HG03354 (cell line): ENCODE results near the gene PET100.

Experiments used
- ATAC-seq: cut with Tn5 transposase; IDR thresholded peaks from one replicate; pipeline ENCODE4 v1.9.1; 2021; ENCODE audit warnings: mild to moderate bottlenecking; ENCODE audit not compliant: unreplicated experiment, poor library complexity, severe bottlenecking

The PET100 gene

DNA sequence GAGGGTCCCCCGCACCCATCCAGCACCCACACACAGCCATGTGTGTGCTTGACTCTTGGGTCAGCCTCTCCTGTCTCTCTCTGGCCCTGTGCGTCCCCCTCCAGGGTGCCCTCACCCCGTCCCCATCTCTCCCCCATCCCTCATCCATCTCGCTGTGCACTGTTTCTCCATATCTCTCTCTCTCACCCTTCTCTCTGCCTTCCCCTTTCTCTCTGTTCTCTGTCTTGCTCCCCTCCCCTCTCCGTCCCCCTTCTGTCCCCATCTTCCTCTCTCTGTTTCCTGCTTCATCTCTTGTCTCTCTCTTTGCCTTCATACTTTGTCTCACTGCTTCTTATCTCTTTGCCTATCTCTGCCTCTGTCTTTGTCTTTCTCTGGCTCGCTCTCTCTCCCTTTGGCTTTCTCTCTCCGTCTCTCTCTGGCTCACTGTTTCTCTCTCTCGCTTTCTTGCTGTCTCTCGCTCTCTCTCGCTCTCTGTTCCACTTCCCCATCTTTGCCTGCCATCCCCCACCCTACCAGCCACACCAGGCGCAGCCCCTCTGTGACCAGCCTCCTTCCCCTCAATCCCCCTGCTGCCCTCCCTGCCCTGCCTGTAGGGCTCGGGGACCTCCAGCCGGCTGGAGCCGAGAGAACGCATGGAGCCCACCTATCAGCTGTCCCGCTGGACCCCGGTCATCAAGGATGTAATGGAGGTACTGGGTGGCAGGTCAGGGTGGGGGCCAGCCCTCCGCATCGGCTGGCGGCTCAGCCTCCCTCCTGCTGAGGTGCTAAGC lies 16.2 kb downstream of the PET100 start:
- ATAC-seq, result no peak

DNA sequence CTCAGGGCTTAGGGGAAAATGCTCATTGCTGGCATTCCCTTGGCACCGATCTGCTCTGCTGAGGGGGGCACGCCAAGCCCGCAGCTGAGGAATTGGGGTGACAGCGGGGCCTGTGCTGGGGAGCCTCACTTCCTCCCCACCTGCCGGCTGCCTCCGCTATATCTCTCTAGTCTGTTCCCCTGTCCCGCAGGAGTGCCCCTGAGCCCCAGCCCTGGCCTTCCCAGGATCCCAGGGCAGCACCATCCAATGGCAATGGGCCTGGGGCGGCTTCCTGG lies 16.8 kb downstream of the PET100 start:
- ATAC-seq, result no peak

DNA sequence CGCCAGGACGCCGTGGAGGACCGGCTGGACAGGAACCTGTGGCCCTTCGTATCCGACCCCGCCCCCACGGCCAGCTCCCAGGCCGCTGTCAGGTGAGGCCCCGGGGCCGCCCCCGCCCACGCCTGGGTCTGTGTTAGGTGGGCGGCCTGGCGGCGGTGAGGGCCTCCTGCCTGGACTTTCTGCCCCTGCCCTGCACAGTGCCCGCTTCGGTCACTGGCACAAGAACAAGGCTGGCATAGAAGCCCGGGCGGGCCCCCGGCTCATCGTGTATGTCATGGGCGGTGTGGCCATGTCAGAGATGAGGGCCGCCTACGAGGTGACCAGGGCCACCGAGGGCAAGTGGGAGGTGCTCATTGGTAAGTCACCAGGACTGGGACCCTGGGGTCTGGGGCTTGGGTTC lies 17.6 kb downstream of the PET100 start:
- ATAC-seq, result no peak

DNA sequence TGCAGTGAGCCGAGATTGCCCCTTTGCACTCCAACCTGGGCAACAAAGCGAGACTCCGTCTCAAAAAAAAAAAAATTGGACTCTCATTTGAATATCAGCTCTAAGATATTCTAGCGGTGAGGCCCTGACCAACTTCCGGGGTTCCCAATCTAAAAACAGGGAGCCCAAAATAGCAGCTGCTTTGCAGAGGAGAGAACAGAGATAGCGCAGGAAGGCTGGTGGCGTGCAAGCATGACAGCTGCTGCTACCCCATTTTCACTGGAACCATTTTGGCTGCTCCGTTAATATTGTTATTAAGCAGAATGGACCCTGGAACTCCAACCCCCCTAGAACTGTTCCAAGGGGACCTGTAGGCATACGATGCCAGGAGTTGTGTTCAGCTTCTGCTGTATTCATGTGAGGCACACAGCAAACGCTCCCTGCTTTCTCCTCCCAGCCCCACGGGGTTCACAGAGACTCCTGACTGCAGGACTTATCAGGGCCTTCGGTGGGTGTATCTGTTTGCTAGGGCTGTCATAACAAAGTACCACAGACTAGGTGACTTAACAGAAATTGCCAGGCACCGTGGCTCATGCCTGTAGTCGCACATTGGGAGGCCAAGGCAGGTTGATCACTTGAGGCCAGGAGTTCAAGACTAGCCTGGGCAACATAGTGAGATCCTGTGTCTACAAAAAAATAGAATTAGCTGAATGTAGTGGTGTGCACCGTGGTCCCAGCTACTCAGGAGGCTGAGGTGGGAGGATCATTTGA lies 18.8 kb downstream of the PET100 start:
- ATAC-seq, result no peak

DNA sequence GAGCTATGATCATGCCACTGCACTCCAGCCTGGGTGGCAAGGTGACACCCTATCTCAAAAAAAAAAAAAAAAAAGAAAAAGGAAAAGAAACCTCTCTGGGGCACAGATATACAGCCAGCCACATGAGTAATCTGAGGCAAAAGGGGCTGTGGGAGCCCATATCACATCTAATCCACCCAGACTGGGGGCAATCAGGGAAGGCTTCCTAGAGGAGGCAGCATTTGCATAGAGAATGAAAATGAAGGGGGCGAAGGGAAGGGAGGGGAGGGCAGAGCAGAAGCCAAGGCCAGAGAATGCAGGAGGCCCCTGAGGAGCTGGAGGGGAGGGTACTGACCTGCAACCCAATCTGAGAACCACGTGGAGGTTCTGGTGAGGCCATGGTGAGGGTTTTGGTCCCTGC lies 20.6 kb downstream of the PET100 start:
- ATAC-seq, result no peak

DNA sequence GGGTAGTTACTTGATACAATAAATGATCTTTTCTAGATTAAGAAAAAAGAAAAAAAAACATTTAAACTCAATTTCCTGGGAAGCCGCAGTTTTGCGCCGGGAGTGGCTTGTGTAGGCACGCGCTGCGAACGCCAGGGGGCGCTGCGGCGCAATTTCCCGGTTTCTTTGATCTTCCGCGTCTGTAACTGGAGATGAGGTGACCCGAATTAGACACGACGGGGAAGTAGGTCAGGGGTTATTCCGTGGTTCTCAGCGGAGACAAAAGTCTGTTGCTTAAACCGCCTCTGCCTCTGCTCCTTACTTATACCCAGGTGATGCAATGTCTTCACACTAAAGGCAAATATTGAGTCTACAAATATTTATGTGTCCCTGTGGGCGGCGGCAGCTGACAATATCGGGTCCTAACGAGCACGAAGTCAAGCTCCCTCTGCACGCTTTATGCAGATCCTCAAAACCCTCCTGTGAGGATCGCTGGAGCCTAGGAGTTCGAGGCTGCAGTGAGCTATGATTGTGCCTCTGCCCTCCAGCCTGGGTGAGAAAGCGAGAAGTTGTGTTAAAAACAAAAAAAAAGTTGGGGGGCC lies 22.6 kb downstream of the PET100 start:
- no peak for ATAC-seq

DNA sequence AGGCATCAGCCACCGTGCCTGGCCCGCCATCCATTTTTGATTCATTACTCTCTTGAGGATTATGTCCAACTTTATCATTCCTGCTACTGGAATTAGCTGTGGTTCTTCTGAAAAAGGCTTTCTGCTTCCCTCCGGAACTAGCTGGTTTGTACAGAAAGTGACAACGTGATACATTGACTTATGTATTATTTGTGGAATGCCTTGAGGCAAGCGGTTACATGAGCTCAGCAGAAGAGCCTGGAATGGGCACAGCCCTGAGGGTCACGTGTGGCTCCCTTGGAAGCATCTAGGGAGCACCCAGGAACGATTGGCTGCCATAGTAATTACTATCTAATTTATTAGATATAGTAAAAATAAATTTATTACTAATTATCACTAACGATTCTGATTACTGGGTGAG lies 24.8 kb downstream of the PET100 start:
- no peak for ATAC-seq

DNA sequence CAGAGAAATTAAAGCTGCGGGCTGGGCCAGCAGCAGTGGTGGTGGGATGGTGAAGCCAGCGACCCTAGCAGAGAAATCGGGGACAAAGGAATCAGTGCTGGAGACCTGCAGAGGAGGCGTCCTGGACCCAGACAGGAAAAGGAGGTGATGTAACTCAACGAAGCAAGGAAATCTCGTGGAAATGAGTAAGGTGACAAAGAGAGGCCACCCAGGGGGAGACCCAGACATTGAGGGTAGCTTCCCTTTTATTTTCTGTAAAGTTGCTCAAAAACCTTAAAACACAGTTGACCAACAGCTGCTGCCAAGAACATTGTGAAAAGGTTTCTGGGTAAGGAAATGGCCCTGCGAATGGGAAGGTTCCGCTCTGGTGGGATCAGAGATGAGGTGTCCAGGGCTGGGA lies 26.0 kb downstream of the PET100 start:
- no peak for ATAC-seq

DNA sequence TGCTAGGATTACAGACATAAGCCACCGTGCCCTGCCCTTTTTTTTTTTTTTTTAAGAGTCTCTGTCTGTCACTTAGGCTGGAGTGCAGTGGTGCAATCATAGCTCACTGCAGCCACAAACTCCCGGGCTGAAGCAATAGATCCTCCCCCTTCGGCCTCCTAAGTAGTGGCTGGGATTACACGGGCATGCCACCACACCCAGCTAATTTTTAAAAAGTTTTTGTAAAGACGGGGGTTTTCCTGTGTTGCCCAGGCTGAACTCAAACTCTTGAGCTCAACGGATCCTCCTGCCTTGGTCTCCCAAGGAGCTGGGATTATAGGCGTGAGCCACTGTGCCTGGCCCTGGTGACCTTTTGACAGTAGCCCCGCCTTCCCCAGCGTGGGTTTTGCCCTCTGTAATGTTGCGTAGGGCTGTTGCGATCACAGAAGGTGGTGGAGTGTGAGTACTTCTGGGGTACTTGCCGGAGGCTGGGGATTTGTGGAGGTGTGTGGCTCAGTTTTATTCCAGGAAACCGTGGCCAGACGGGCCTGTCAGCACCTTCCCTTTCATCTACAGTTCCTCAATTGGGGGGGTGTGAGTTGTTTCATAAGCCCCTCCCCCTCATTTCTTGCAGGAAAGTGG lies 27.6 kb downstream of the PET100 start:
- no peak for ATAC-seq

DNA sequence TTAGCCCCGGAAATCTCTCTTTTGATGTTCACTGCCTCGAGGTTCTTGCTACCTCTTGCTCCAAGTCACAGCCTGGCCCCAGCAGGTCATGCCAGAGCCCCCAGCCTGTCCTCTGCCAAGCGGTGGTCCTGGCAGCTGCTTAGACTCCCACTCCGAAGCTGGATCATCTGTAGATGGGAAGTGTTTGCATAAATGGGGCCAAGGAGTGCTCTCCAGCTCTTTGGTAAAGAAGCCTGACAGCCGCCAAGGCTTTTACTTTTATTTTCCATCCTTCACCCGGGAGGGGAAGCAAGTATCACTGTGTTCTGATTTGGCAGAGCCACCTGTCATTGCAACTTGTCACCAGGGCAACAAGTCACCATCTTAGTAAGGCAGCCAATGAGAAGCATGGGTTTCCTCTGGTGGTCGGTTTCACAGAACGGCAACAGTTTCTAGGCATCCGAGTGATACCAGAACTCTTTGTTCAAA lies 28.7 kb downstream of the PET100 start:
- ATAC-seq, result peak; percentile 72

DNA sequence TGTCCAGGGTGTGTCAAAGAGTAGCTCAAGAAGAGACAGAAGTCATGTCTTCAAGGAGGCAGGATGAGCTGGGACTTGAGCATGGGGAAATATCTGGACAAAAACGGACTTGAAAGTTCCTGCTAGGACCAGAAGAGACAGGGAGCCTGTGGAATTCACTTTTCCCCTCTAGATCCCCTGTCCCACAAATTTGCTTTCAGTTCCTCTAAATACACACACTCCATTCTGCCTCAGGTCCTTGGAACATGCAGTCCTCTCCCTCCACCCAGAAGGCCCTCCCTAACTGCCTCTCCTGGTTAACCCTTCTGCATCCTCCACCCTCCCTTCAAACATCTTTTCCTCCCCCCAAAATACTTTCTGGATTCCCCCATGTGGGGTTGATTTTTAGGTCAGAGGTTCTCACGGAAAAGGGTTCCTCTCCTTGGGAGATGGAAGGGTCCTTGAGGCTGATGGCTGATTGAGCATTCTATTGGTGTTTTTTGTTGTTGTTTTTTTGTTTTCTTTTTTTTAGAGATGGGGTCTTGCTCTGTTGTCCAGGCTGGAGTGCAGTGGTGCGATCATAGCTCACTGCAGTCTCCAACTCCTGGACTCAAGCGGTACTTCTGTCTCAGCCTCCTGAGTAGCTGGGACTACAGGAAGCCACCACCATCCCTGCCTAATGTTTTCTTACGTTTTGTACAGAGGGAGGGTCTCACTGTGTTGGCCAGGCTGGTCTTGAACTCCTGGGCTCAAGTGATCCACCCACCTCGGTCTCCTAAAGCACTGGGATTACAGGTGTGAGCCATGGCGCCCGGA lies 32.3 kb downstream of the PET100 start:
- ATAC-seq, result no peak

DNA sequence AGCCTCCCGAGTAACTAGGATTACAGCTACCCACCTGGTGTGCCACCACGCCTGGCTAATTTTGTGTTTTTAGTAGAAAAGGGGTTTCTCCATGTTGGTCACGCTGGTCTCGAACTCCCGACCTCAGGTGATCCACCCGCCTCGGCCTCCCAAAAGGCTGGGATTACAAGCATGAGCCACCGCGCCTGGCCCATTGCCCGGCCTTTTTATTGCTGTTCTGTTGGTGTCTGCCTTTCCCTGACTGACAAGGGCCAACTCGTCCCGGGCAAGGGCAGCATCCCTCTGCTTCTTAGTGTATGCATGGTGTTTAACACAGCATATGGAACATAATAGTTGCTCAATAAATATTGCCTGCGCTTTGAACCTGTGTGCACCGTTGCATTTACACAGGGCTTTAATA lies 33.1 kb downstream of the PET100 start:
- no peak for ATAC-seq

DNA sequence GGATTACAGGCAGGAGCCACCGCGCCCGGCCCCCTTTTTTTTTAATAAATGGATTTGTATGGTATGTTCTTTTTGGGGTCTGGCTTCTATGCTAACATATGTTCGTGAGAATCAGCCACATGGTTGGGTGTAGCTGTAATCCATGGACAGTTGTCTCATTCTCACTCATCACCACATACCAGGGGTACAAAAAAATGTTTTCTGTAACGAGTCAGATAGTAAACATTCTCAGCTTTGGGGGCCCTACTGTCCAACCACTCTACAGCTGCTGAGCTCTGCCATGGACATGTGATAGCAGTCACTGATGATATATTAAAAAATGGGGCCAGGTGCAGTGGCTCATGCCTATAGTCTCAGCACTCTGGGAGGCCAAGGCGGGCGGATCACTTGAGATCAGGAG lies 34.1 kb downstream of the PET100 start:
- no peak for ATAC-seq

DNA sequence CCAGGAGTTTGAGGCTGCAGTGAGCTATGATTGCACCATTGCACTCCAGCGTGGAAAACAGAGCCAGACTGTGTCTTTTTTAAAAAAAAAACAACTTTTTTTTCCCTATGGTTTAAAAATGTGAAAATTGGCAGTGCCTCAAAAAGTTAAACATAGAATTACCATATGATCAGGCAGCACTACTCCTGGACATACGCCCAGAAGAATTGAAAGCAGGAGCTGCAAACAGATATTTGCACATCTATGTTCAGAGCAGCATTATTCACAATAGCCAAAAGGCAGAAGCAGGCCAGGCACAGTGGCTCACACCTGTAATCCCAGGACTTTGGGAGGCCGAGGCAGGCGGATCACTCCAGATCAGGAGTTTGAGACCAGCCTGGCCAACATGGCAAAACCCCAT lies 35.5 kb downstream of the PET100 start:
- ATAC-seq, result no peak

DNA sequence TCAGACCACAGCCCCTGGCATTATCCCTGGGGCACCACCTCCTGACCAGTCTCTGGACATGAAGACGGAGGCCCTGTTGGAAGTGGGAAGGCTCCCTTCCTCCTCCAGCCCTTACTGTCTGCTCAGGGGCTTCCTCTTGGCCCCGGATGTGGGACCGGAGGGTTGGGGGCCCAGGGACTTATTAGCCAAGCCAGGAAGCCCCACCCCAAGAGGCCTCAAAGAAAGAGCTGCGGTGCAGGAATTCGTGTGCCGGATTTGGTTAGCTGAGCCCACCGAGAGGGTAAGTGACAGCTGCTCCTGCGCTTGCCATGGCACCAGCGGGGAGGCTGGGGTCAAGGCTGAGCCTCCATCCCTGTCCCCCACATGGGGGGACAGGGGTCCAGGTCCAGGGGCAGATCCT lies 39.2 kb downstream of the PET100 start, which contains the start of gene RETN:
RETN (plus strand) TSS at position 208 of the 400 bp plus-strand sequence. CDS start 278 bp downstream, outside the sequence.
- no peak for ATAC-seq

DNA sequence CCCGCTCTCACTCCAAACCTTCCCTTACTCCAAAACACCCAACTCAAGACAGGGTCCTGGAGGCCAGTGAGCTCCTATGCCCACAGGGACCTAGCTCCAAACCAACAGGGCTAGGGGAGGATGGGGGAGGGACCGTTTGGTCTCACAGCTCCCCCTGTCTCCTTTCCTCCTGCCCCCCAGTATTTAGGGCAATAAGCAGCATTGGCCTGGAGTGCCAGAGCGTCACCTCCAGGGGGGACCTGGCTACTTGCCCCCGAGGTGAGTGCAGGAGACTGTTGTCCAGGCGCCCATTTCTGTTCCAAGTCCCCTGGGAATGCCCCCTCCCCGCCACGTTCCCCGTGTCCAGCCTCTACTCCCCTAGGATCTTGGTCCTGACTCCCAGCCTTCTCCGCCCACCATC lies 40.0 kb downstream of the PET100 start:
- no peak for ATAC-seq

DNA sequence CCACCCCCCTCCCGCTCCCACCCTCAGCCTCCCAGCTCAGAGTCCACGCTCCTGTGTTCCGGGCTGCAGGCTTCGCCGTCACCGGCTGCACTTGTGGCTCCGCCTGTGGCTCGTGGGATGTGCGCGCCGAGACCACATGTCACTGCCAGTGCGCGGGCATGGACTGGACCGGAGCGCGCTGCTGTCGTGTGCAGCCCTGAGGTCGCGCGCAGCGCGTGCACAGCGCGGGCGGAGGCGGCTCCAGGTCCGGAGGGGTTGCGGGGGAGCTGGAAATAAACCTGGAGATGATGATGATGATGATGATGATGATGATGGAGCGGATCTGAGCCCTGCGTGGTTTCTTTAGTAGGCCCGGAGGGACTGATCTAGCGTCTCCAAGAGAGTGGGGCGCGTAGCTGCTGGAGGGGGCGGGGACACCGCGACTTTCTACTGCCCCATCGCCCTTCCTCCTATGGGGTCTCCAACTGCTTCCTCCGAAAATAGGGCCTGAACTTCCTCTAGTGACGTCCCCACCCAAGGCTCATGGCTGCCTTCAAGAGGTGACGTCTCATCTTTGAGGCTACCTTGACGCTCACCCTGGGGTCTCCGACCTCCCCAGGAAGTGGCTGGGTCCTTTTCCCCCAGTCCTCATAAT lies 40.7 kb downstream of the PET100 start:
- no peak for ATAC-seq

DNA sequence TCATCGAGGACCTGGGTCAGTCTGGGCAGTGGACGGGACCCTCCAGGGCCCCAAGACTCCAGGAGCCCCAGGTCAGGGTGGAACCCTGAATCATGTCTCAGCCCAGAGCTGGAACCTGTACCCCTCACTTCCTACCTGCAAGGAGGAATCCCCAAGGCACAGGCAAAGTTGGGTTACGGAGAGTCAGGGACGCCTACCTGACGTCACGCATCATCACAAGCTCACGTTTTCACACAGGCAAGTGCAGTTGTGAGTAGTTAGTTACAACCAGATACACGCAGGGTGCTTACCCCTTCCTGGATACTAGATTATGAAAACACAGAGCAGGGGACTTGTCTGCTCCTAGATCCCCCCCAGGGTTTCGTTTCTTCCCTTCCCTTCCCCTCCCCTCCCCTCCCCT lies 41.2 kb downstream of the PET100 start:
- ATAC-seq, result no peak

DNA sequence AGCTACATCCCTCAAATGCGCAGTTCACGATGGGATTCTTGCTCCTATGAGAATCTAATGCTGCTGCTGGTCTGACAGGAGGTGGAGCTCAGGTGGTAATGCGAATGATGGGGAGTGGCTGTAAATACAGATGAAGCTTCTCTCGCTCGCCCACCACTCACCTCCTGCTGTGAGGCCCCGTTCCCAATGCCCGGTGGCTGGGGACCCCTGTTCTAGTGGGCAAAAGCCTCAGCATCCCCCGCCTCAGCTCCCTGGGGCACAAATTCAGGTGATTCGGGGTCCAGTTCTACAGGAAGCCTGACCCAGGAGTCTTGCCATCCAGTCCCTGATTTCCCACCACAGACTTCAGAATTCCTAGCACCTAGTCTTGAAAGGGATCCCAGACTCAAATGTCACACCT lies 42.9 kb downstream of the PET100 start:
- ATAC-seq, result no peak
